Osteoblast (primary cell): Measurements from ENCODE around the gene AP1S3. TPM values are rescaled to one million over a fixed set of nuclear protein-coding genes. Genes with fewer than 3 reads are reported as not detected.
A peak's percentile ranks its signal among the peaks of the same experiment; 100 is the strongest.

Source experiments
- DNase-seq: peaks from one replicate; pipeline ENCODE4 v3.0.0; 2011; ENCODE audit warnings: low spot score, mixed read lengths; ENCODE audit not compliant: insufficient read length; ENCODE audit errors: missing footprints
- H2AFZ ChIP-seq: 2 replicates; pipeline ENCODE4 v1.6.0; 2011; ENCODE audit warnings: mild to moderate bottlenecking, low read length
- H3K27ac ChIP-seq: 2 replicates; pipeline ENCODE4 v1.5.1; 2011; ENCODE audit warnings: mild to moderate bottlenecking, low read depth, low read length, moderate library complexity
- H3K27me3 ChIP-seq: 2 replicates; pipeline ENCODE4 v1.6.0; 2012; ENCODE audit warnings: mild to moderate bottlenecking, control low read depth, inconsistent platforms, low read length, moderate library complexity; ENCODE audit not compliant: insufficient read depth
- H3K36me3 ChIP-seq: 2 replicates; pipeline ENCODE4 v1.5.1; 2011; ENCODE audit warnings: mild to moderate bottlenecking, low read length, control low read depth, moderate library complexity; ENCODE audit not compliant: insufficient read depth
- H3K4me1 ChIP-seq: 2 replicates; pipeline ENCODE4 v1.5.1; 2011; ENCODE audit warnings: mild to moderate bottlenecking, low read length, control low read depth, moderate library complexity; ENCODE audit not compliant: insufficient read depth
- H3K4me2 ChIP-seq: 2 replicates; pipeline ENCODE4 v1.6.0; 2011; ENCODE audit warnings: mild to moderate bottlenecking, low read length; ENCODE audit not compliant: insufficient read depth
- H3K4me3 ChIP-seq: fragments of 200-600 bp; sonication (generic); 3 replicates; pipeline ENCODE4 v1.5.1; 2012; ENCODE audit warnings: mild to moderate bottlenecking, low read length, inconsistent platforms; ENCODE audit not compliant: insufficient read depth
- H3K79me2 ChIP-seq: 2 replicates; pipeline ENCODE4 v1.6.0; 2012; ENCODE audit warnings: mild to moderate bottlenecking, low read length, control low read depth, inconsistent platforms; ENCODE audit not compliant: insufficient read depth
- H3K9me3 ChIP-seq: 2 replicates; pipeline ENCODE4 v1.5.1; 2011; ENCODE audit warnings: low read depth, low read length, control low read depth
- H4K20me1 ChIP-seq: 2 replicates; pipeline ENCODE4 v1.6.0; 2012; ENCODE audit warnings: mild to moderate bottlenecking, low read length, control low read depth; ENCODE audit not compliant: insufficient read depth
- total RNA-seq: library from RNA; depleted of rRNA; stranded (reverse); fragments of >200 nt; gene quantifications from 2 replicates; pipeline ENCODE4 v1.2.3, GENCODE V29; 2012
- TF ChIP-seq, protein P1 (sequence below): IDR thresholded peaks from 2 replicates; pipeline ENCODE4 v1.5.1; 2011; ENCODE audit warnings: mild to moderate bottlenecking, low read depth, low read length, moderate library complexity; ENCODE audit errors: extremely low read depth

The AP1S3 gene
- total RNA-seq, 1 donor = 2.2 TPM

- H4K20me1 ChIP-seq = no peaks in the 10 kb centered on the region
- TF ChIP-seq, protein P1, sequence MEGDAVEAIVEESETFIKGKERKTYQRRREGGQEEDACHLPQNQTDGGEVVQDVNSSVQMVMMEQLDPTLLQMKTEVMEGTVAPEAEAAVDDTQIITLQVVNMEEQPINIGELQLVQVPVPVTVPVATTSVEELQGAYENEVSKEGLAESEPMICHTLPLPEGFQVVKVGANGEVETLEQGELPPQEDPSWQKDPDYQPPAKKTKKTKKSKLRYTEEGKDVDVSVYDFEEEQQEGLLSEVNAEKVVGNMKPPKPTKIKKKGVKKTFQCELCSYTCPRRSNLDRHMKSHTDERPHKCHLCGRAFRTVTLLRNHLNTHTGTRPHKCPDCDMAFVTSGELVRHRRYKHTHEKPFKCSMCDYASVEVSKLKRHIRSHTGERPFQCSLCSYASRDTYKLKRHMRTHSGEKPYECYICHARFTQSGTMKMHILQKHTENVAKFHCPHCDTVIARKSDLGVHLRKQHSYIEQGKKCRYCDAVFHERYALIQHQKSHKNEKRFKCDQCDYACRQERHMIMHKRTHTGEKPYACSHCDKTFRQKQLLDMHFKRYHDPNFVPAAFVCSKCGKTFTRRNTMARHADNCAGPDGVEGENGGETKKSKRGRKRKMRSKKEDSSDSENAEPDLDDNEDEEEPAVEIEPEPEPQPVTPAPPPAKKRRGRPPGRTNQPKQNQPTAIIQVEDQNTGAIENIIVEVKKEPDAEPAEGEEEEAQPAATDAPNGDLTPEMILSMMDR = no peak
- H3K79me2 ChIP-seq = no peaks in the 10 kb centered on the region
- H3K4me3 ChIP-seq = no peak overlapping the region
- H3K36me3 ChIP-seq = no peaks in the 10 kb centered on the region
- H3K4me1 ChIP-seq = peaks cover 21% of the 10 kb centered on the region
- no peak for DNase-seq
- H3K27me3 ChIP-seq = no peaks in the 10 kb centered on the region
- no peak overlapping the region for H2AFZ ChIP-seq
- H3K4me2 ChIP-seq = no peak overlapping the region
- no peaks in the 10 kb centered on the region for H3K9me3 ChIP-seq
- no peak overlapping the region for H3K27ac ChIP-seq
Measured at GRCh38 chr2:223852281-223852795, 15.0 kb upstream of the AP1S3 start.

GRCh38 chr2:223847410-223847809, 10.0 kb upstream of the AP1S3 start:
- peaks cover 5% of the 10 kb centered on the region for H3K4me1 ChIP-seq
- H3K27ac ChIP-seq = peak overlapping the region; percentile 69
- TF ChIP-seq, protein P1 = no peak

GRCh38 chr2:223846515-223846914, 9.1 kb upstream of the AP1S3 start:
- Histone ChIP-seq H3K4me2 (no peak overlapping the region), H3K4me1 (peaks cover 5% of the 10 kb centered on the region), H3K36me3 (no peaks in the 10 kb centered on the region), H2AFZ (peak overlapping the region; percentile 25), H3K79me2 (no peaks in the 10 kb centered on the region), H3K27me3 (no peaks in the 10 kb centered on the region), H4K20me1 (no peaks in the 10 kb centered on the region), H3K4me3 (no peak overlapping the region), H3K9me3 (no peaks in the 10 kb centered on the region), H3K27ac (peak overlapping the region; percentile 69)
- TF ChIP-seq, protein P1 = no peak
- DNase-seq = peak; percentile 89

More at GRCh38 chr2:223847410-223847809, 10.0 kb upstream of the AP1S3 start:
- H3K36me3 ChIP-seq = no peaks in the 10 kb centered on the region
- H3K79me2 ChIP-seq = no peaks in the 10 kb centered on the region
- DNase-seq = no peak
- no peaks in the 10 kb centered on the region for H3K9me3 ChIP-seq
- H2AFZ ChIP-seq = no peak overlapping the region
- H4K20me1 ChIP-seq = no peaks in the 10 kb centered on the region
- H3K4me3 ChIP-seq = no peak overlapping the region
- no peak overlapping the region for H3K4me2 ChIP-seq
- H3K27me3 ChIP-seq = no peaks in the 10 kb centered on the region

DNA sequence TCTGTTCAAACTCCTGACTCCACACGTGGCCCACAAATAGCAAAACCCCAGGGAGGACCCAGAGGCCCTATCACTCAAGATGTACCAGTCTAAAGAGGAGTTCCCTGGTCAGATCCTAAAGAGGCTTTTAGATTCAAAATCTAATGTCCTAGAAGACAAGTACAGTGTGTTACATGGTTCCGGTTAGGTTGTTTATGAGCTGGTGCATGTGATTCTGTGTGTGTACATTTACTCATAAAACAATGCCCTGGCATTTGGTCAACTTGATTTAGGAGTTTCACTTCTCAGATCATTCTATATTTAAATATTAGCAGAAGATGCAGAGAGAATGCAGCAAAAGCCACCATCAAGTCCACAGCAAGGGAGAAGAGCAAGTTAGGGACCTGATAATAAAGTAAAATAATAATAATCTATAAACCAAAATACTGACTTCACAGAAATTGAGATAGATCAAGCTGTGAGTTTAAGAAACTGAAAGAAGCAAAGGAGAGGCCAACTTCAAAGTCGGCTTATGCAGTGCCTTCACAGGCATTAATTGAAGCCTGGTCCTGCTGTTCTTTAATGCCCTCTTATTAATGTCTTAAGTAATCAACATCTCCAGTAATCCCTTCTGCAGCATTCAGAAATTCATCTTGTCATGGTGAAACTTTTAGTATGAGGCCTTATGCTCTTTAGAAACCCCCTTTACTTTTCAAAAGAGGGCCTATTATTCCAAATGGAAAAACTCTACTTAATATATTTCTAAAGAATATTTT, 4.2 kb upstream of the AP1S3 start:
- no peak overlapping the region for H2AFZ ChIP-seq
- no peak overlapping the region for H3K4me2 ChIP-seq
- H3K36me3 ChIP-seq = no peaks in the 10 kb centered on the region
- DNase-seq = no peak
- H3K27me3 ChIP-seq = no peaks in the 10 kb centered on the region
- TF ChIP-seq, protein P1 = no peak
- peaks cover 3% of the 10 kb centered on the region for H3K4me1 ChIP-seq
- no peak overlapping the region for H3K4me3 ChIP-seq
- H3K79me2 ChIP-seq = no peaks in the 10 kb centered on the region
- H3K9me3 ChIP-seq = no peaks in the 10 kb centered on the region
- no peaks in the 10 kb centered on the region for H4K20me1 ChIP-seq
- no peak overlapping the region for H3K27ac ChIP-seq
